ENCODE results near the gene CLDN16. TPM values are rescaled to one million over a fixed set of nuclear protein-coding genes. Genes with fewer than 3 reads are reported as not detected.

CLDN16 gene
- total and polyA plus RNA-seq, 9 of the 15 experiments (the other 6 are each of a cell fraction or from before 2014, with no cell fraction given), result 0.04 to 0.11 (median 0.04) TPM; not detected in 6

DNA sequence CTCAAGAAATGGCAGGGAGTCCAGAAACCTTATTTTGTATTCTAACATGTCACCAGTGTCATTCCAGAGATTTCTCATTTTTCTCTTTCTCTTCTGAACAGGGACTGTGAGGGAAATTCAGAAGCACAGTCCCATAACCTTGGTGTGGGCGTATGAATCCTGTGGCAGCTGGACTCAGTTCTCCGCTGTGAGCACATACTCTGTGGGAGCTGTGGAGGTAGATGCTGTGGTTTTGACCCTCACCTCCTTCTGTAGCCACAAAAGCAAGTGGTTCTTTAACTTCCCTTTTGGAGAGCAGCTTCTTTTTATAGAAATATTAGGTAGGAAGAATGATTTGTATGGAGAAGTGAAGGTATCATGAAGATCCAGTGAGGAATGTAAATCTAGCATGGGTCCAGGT lies 48.4 kb downstream of the CLDN16 start:
- H3K4me1 ChIP-seq (replicated peaks in 1 of 2; ENCODE audit: control insufficient read depth in 2 of 2, insufficient read depth in 2 of 2, low read length in 2 of 2), result no peaks in the 10 kb centered on the region
- ChIA-PET POLR2A (no interaction called here), CTCF (ENCODE audit: low intra/inter-chr PET ratio) (no interaction called here)
- H3K27me3 ChIP-seq (ENCODE audit: control insufficient read depth in 2 of 2, insufficient read depth in 2 of 2, low read length in 2 of 2), result no peaks in the 10 kb centered on the region
- H3K4me2 ChIP-seq (ENCODE audit: insufficient read depth, low read length), result no peak overlapping the region
- no peak overlapping the region for H3K9ac ChIP-seq (ENCODE audit: insufficient read depth in 1 of 2, low read depth in 2 of 2, low read length in 2 of 2)
- DNase-seq (ENCODE audit: extremely low read depth in 1 of 4, low spot score in 3 of 4) (no peak), ATAC-seq (no peak), FAIRE-seq (no peak)
- intact Hi-C loops (cut with micrococcal nuclease) (no loop called here), in situ Hi-C loops (cut with MboI) (no loop called here)
- no peaks in the 10 kb centered on the region for H3K9me1 ChIP-seq (ENCODE audit: control insufficient read depth, insufficient read depth, low read length)
- H3K4me3 ChIP-seq, result no peak overlapping the region
- H3K79me2 ChIP-seq (ENCODE audit: control insufficient read depth, insufficient read depth, low read length), result no peaks in the 10 kb centered on the region
- H2AFZ ChIP-seq (ENCODE audit: low read depth, low read length), result no peak overlapping the region
- no peaks in the 10 kb centered on the region; the same call in 1 of the 2 replicates for H3K9me3 ChIP-seq (replicated peaks; ENCODE audit: control insufficient read depth, insufficient read depth, low read depth, low read length)
- H3K27ac ChIP-seq (ENCODE audit: extremely low read depth, low read depth, low read length), result no peak overlapping the region
- WGBS (ENCODE audit: insufficient coverage, low coverage, missing lambda C conversion rate), result 0% methylated on average over 2 of the region's 2 CpGs
- no TSS peak for BruUV-seq (replicated peaks)
- H4K20me1 ChIP-seq (replicated peaks; ENCODE audit: control insufficient read depth, insufficient read depth, low read length), result no peaks in the 10 kb centered on the region
- H3K36me3 ChIP-seq (ENCODE audit: control insufficient read depth, insufficient read depth, low read length), result no peaks in the 10 kb centered on the region
- no peak for TF ChIP-seq ZNF830 (CRISPR knock-in tag; IDR thresholded peaks at IDR 0.05)
- TF ChIP-seq, protein P1, sequence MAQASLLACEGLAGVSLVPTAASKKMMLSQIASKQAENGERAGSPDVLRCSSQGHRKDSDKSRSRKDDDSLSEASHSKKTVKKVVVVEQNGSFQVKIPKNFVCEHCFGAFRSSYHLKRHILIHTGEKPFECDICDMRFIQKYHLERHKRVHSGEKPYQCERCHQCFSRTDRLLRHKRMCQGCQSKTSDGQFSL (CRISPR knock-in tag; IDR thresholded peaks at IDR 0.05), result no peak
- TF ChIP-seq, protein P1 (tag; IDR thresholded peaks at IDR 0.05), result no peak
- TF ChIP-seq ZNF76 (CRISPR knock-in tag; IDR thresholded peaks at IDR 0.05; ENCODE audit: borderline replicate concordance), result no peak

DNA sequence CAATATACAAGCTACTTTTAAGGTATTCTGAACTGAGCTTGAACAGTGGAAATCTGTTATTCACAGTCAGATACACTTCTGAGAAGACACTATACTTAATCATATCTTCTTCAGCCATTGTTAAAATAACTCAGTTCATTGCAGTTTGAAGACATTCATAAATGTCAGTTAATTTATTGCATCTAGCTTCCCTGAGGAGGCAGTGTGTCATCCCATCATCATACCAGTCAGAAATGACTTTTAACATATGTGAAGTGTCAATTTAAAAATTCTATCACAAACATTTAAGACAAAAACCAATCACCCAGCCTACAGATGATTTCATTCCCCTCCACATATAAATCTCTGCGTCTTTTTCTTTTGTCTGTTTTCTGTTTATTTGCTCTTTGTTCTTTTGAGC lies 54.3 kb downstream of the CLDN16 start:
- Histone ChIP-seq H3K27me3 (ENCODE audit: control insufficient read depth in 2 of 2, insufficient read depth in 2 of 2, low read length in 2 of 2) (no peaks in the 10 kb centered on the region), H4K20me1 (replicated peaks; ENCODE audit: control insufficient read depth, insufficient read depth, low read length) (no peaks in the 10 kb centered on the region), H3K9me1 (ENCODE audit: control insufficient read depth, insufficient read depth, low read length) (no peaks in the 10 kb centered on the region), H3K79me2 (ENCODE audit: control insufficient read depth, insufficient read depth, low read length) (no peaks in the 10 kb centered on the region), H2AFZ (ENCODE audit: low read depth, low read length) (no peak overlapping the region), H3K4me1 (replicated peaks in 1 of 2; ENCODE audit: control insufficient read depth in 2 of 2, insufficient read depth in 2 of 2, low read length in 2 of 2) (no peaks in the 10 kb centered on the region), H3K9ac (ENCODE audit: insufficient read depth in 1 of 2, low read depth in 2 of 2, low read length in 2 of 2) (no peak overlapping the region), H3K9me3 (replicated peaks; ENCODE audit: control insufficient read depth, insufficient read depth, low read depth, low read length) (no peaks in the 10 kb centered on the region), H3K4me2 (ENCODE audit: insufficient read depth, low read length) (no peak overlapping the region), H3K4me3 (no peak overlapping the region), H3K36me3 (ENCODE audit: control insufficient read depth, insufficient read depth, low read length) (no peaks in the 10 kb centered on the region), H3K27ac (ENCODE audit: extremely low read depth, low read depth, low read length) (no peak overlapping the region)
- 0% methylated on average over 1 of the region's 1 CpG for WGBS (ENCODE audit: insufficient coverage, low coverage, missing lambda C conversion rate)
- ChIA-PET CTCF (ENCODE audit: low intra/inter-chr PET ratio) (no interaction called here), POLR2A (no interaction called here)
- FAIRE-seq (no peak), ATAC-seq (no peak), DNase-seq (ENCODE audit: extremely low read depth in 1 of 4, low spot score in 3 of 4) (no peak)
- BruUV-seq (replicated peaks), result no TSS peak
- TF ChIP-seq ZNF316 (IDR thresholded peaks at IDR 0.05), result no peak
- intact Hi-C loops (cut with micrococcal nuclease) (no loop called here), in situ Hi-C loops (cut with MboI) (no loop called here)
